Small intestine (tissue), 7 donors: ENCODE results near the gene PREX1. TPM values are rescaled to one million over a fixed set of nuclear protein-coding genes. Genes with fewer than 3 reads are reported as not detected.

Source experiments
- DNase-seq, 2 donors: peaks; one replicate each; pipeline versions ENCODE4 v3.0.0 to v3.0.0-alpha.2; 2013
- FAIRE-seq: peaks from 2 replicates; lab custom pipeline; 2012; peaks lifted over from hg19 to GRCh38; lab: Jason Lieb, UNC
- H3K27ac ChIP-seq, 3 donors: one replicate each; pipeline ENCODE4 v1.5.1; 2013; ENCODE audit warnings: low read length in 2 of 3, mild to moderate bottlenecking in 2 of 3, control low read depth in 1 of 3, inconsistent platforms in 1 of 3, low read depth in 1 of 3, moderate library complexity in 1 of 3
- H3K27me3 ChIP-seq, 3 donors: one replicate each; pipeline ENCODE4 v1.6.1; 2013; ENCODE audit warnings: low read length in 3 of 3, inconsistent platforms in 1 of 3; ENCODE audit not compliant: control insufficient read depth in 3 of 3, insufficient read depth in 3 of 3
- H3K36me3 ChIP-seq, 3 donors: one replicate each; pipeline ENCODE4 v1.6.1; 2013; ENCODE audit warnings: low read length in 3 of 3, inconsistent platforms in 1 of 3, low read depth in 1 of 3, mild to moderate bottlenecking in 1 of 3, moderate library complexity in 1 of 3; ENCODE audit not compliant: control insufficient read depth in 3 of 3, insufficient read depth in 2 of 3
- H3K4me1 ChIP-seq, 3 donors: one replicate each; pipeline ENCODE4 v1.6.1; 2013; ENCODE audit warnings: low read length in 2 of 3, inconsistent platforms in 1 of 3, low read depth in 1 of 3, mild to moderate bottlenecking in 1 of 3, moderate library complexity in 1 of 3; ENCODE audit not compliant: control insufficient read depth in 3 of 3, insufficient read depth in 2 of 3
- H3K4me3 ChIP-seq, 3 donors: one replicate each; pipeline ENCODE4 v1.5.1; 2013; ENCODE audit warnings: low read length in 3 of 3, control low read depth in 1 of 3, inconsistent platforms in 1 of 3, low read depth in 1 of 3, mild to moderate bottlenecking in 1 of 3, moderate library complexity in 1 of 3
- H3K9me3 ChIP-seq, 2 donors: one replicate each; pipeline ENCODE4 v1.6.1; 2013; ENCODE audit warnings: low read depth in 1 of 2, low read length in 1 of 2; ENCODE audit not compliant: control insufficient read depth in 2 of 2, insufficient read depth in 1 of 2
- WGBS, 3 donors: extraction: QIAGEN DNeasy Blood & Tissue Kit; methylation state at CpG; one replicate each; pipeline ENCODE4 v1.1.7; 2013; 5-methylcytosine and 5-hydroxymethylcytosine counted together
- polyA plus RNA-seq, 4 donors: library from polyadenylated mRNA; stranded (reverse) in 3 of 4; unstranded in 1 of 4; fragments of 200-250 nt in 3 of 4; fragments of 120-200 nt in 1 of 4; gene quantifications; one replicate each; pipeline versions ENCODE4 v1.2.1 to v1.2.3, GENCODE V29; 2013
- donor health status: healthy with polysubstance abuse.
- donor health status: control.
- donor health status: control.
- donor health status: Bipolar disorder and iron deficiency.
- donor health status: healthy.

The PREX1 gene
- polyA plus RNA-seq, 4 donors: 1.8 to 9.9 (median 8.0) TPM

DNA sequence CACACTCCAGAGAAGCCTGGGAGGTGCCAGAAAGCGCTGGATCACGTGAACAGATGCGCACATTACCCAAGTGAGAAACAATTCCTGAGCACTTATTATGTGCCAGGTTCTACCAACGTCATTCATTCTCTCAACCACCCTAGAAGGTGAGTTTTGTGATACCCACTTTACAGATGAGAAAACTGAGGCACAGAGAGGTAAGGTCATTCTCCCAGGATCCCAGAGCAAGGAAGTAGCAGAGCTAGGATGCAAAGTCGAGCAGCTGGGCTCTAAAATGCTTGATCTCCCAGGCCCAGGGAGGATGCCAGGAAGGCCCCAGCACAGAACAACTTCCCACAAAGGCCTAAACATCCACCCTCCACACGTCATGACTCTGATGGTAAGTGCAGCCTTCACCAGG, 85.6 kb downstream of the PREX1 start:
- no peak for DNase-seq
- H3K9me3 ChIP-seq: no peaks in the 10 kb centered on the region
- no peak overlapping the region for H3K4me3 ChIP-seq
- 77 to 86% (median 82%) methylated on average over 6 of the region's 6 CpGs for WGBS, 3 donors
- H3K27ac ChIP-seq: no peak overlapping the region
- H3K27me3 ChIP-seq: no peaks in the 10 kb centered on the region
- no peak for FAIRE-seq
- H3K36me3 ChIP-seq: peaks cover 0 to 4% (median 0%) of the 10 kb centered on the region in 3 donors
- peaks cover 4 to 22% (median 6%) of the 10 kb centered on the region in 3 donors for H3K4me1 ChIP-seq

DNA sequence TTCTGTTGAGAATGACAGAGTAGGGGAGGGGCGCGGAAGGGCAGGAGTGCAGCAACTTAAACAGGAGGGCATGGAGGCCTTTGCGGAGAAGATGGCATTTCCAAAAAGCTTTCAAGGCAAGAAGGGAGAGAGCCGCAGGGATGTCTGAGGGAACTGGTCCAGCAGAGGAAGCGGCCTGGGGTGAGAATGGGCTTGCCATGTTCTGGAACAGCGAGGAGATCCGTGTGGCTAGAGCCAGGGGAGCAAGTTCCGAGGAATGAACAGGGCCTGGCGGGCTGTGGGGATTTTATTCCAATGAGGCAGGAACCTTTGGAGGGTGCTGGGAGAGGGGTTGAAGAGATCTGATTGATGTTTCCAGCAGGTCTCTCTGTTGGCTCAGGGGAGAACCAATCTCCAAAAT, 86.1 kb downstream of the PREX1 start:
- no peaks in the 10 kb centered on the region for H3K27me3 ChIP-seq
- no peak overlapping the region for H3K4me3 ChIP-seq
- 96 to 97% (median 96%) methylated on average over 9 of the region's 9 CpGs for WGBS, 3 donors
- DNase-seq (no peak), FAIRE-seq (no peak)
- H3K9me3 ChIP-seq: no peaks in the 10 kb centered on the region
- peaks cover 0 to 6% (median 0%) of the 10 kb centered on the region in 3 donors for H3K36me3 ChIP-seq
- peaks cover 4 to 22% (median 6%) of the 10 kb centered on the region in 3 donors for H3K4me1 ChIP-seq
- H3K27ac ChIP-seq: no peak overlapping the region

DNA sequence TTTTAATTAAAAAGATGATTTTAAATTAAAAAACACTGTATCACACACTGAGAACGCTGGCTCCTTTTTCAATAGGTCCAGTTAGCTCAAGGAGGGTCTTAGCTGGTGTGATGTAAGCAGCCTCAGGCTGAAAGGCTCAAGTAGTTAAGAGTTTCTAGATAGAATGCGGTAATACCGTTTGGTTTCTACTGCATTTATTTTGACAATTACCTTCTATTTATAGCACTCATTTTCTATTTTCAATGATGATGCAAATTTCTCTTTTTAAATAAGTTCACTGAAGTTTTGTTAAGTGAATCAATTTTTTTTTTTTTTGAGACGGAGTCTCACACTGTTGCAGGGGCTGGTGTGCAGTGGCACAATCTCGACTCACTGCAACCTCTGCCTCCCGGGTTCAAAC, 87.1 kb downstream of the PREX1 start:
- Histone ChIP-seq H3K27me3 (no peaks in the 10 kb centered on the region), H3K4me3 (no peak overlapping the region), H3K4me1 (peaks cover 4 to 22% (median 6%) of the 10 kb centered on the region in 3 donors), H3K27ac (no peak overlapping the region), H3K9me3 (no peaks in the 10 kb centered on the region), H3K36me3 (peaks cover 0 to 6% (median 0%) of the 10 kb centered on the region in 3 donors)
- FAIRE-seq: no peak
- 70 to 83% (median 74%) methylated on average over 6 of the region's 6 CpGs for WGBS, 3 donors
- DNase-seq: no peak

DNA sequence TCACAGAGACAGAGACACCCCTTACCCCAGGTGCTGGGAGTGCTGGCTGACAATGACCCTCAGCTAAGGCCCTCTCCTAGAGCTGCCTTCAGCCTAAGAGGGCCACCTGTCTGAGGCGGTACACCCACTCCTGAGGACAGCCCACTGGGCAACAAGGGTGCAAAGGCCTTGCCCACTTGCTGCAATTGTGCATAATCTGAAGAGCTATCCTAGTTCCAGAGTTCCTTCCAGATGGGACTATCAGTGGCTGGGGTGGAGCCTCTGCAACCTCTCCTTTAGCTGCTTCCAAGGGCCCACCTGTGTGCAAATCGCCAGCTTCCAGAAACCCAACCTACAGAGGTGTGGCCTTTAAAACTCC, 87.5 kb downstream of the PREX1 start:
- FAIRE-seq: no peak
- Histone ChIP-seq H3K9me3 (no peaks in the 10 kb centered on the region), H3K27me3 (no peaks in the 10 kb centered on the region), H3K4me1 (peaks cover 4 to 22% (median 6%) of the 10 kb centered on the region in 3 donors), H3K36me3 (peaks cover 0 to 6% (median 0%) of the 10 kb centered on the region in 3 donors), H3K4me3 (no peak overlapping the region), H3K27ac (no peak overlapping the region)
- 36 to 67% (median 59%) methylated on average over 2 of the region's 2 CpGs for WGBS, 3 donors
- DNase-seq: peak in 1 of 2 donors; percentile 51

DNA sequence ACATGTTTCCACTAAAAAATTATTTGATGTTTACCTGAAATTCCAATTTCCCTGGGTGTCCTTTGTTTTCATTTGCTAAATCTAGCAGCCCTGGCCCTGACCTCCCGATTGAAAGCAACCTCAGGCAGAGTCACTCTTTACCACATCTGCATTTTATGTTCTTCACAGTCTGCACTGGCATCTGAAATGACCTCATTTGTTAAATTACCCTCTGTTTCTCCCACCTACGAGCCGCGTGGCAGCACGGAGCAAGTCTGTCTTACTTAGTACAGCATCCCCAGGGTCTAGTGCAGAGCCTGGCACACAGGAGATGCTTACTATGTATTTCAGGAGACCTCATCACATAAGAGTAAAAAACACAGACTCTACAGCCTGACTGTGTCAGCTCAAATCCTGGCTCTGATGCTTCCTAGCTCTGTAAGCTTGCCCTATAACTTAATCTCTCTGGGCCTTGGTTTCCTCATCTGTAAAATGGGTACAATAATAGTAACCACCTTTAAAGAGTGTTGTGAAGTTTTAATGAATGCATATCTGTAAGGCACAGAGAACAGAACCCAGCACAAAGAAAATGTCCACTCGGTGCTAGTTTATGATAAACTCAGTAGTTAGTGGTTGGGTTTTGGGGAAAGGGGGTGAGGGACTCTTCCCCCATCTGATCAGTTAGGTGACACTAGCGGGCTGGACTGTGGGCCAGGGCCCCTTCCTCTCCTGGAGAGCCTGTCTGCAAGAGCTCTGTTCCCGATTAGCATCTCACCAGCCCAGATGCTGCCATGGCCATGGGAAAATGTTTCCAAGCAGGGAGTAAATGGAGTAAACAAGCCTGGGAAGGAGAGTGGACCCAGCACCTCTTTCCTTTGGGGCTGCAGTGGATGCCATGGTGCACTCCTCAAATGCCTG, 88.2 kb downstream of the PREX1 start:
- peaks cover 4 to 22% (median 6%) of the 10 kb centered on the region in 3 donors for H3K4me1 ChIP-seq
- H3K9me3 ChIP-seq: no peaks in the 10 kb centered on the region
- FAIRE-seq (no peak), DNase-seq (no peak)
- no peak overlapping the region for H3K27ac ChIP-seq
- H3K27me3 ChIP-seq: no peaks in the 10 kb centered on the region
- no peak overlapping the region for H3K4me3 ChIP-seq
- H3K36me3 ChIP-seq: peaks cover 0 to 7% (median 0%) of the 10 kb centered on the region in 3 donors
- WGBS, 3 donors: 63 to 79% (median 75%) methylated on average over 8 of the region's 8 CpGs

DNA sequence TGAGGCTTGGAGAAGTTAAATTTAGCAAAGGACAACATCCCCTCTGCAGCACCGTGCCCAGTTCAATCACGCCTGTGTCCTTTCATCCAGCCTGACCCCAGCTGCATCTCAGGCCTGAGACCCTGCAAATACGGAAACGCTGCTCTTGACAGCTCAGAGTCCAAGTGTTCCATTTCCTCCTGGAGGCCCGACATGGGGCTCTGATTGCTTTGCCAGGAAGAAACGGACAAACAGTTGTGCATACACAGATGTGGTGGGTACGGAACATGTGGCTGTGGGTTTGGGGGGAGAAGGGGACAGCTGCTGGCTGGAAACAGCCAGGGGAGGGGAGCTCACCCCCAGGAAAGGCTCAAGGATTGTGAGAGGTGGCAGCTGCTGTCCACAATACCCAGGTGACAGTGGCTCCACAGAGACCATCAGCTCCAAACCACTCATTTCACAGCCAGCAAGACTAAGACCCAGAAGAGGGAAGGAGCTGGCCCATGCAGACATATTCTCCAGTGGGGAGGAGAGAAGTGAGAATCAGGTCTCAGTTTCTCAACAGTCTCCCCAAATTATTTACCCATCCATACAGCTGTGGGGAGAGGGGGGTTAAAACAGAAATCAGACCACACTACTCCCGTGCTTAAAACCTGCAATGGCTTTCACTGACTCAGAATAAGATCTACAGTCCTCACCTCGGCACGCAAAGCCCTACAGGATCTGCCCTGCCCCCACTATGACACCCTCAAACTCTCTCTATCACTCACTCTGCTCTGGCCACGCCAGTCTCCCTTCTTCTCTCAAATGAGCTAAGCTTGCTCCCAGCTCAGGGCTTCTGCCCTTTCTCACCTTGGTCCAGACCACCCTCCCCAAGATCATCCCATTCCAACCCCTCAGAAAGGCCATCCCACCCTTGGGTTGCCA, 89.1 kb downstream of the PREX1 start:
- H3K27me3 ChIP-seq: no peaks in the 10 kb centered on the region
- H3K27ac ChIP-seq: peak overlapping the region in 2 of 3 donors; percentile 14 to 33
- DNase-seq (peak; percentile 55 to 86), FAIRE-seq (no peak)
- WGBS, 3 donors: 15 to 27% (median 21%) methylated on average over 11 of the region's 11 CpGs
- H3K4me1 ChIP-seq: peaks cover 4 to 22% (median 6%) of the 10 kb centered on the region in 3 donors
- H3K4me3 ChIP-seq: no peak overlapping the region
- no peaks in the 10 kb centered on the region for H3K9me3 ChIP-seq
- H3K36me3 ChIP-seq: peaks cover 0 to 9% (median 0%) of the 10 kb centered on the region in 3 donors

DNA sequence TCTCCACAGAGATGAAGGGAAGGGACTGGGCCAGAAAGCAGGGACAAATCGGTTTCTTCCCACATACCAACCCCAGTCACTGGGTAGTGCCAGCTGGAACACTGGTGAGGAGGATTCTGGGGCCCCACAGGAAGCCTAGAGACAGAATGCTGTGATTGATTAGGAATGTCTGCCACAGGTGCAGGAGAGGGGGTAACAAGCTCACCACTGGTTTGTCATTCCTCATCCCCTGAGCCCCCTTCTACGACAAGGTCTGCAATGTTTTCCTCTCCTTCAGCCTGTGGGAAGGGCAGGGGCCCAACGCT, 89.8 kb downstream of the PREX1 start:
- FAIRE-seq (no peak), DNase-seq (no peak)
- H3K27me3 ChIP-seq: no peaks in the 10 kb centered on the region
- WGBS, 3 donors: 29 to 49% (median 41%) methylated on average over 3 of the region's 3 CpGs
- no peak overlapping the region for H3K4me3 ChIP-seq
- H3K27ac ChIP-seq: peak overlapping the region in 1 of 3 donors; percentile 33
- peaks cover 4 to 22% (median 6%) of the 10 kb centered on the region in 3 donors for H3K4me1 ChIP-seq
- no peaks in the 10 kb centered on the region for H3K9me3 ChIP-seq
- peaks cover 0 to 9% (median 0%) of the 10 kb centered on the region in 3 donors for H3K36me3 ChIP-seq

DNA sequence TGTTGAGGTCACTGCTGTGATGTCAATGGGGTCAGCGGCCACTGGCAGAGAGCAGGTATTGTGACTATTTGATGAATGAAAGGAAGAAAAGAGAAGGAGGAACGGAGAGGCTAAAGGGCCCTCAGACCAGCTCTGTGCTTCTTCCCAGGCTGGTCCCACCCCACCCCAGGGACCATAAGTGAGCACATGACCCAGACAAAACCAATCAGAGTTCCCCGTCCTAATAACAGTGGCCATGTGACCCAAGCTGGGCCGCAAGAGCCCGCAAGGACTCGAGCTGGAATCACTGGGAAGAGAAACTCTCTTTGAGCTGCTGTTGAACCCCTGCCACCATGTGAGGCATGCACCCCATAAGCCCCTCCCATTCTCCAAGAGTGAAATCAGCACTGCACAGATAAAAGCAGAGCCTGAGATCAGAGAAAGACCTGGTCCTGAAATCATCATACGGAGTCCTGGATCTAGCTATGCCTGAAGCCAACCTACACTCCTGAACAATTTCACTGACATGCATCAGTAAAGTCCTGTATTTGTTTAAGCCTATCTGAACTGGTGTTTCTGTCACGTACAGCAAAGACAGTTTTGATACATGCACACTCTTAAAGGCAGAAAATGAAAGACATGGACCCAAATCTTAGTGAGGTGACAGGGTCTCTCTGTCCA, 90.2 kb downstream of the PREX1 start:
- H3K4me3 ChIP-seq: no peak overlapping the region
- peaks cover 0 to 9% (median 0%) of the 10 kb centered on the region in 3 donors for H3K36me3 ChIP-seq
- DNase-seq (no peak), FAIRE-seq (no peak)
- H3K4me1 ChIP-seq: peaks cover 4 to 22% (median 6%) of the 10 kb centered on the region in 3 donors
- H3K27ac ChIP-seq: no peak overlapping the region
- 73 to 90% (median 86%) methylated on average over 8 of the region's 8 CpGs for WGBS, 3 donors
- H3K9me3 ChIP-seq: no peaks in the 10 kb centered on the region
- no peaks in the 10 kb centered on the region for H3K27me3 ChIP-seq
